MCF 10A (cell line): ENCODE results near the gene TICAM1. TPM values are rescaled to one million over a fixed set of nuclear protein-coding genes. Genes with fewer than 3 reads are reported as not detected.

Source experiments
- BruUV-seq: library from RNA; stranded (reverse); fragments of 400-500 nt; replicated peaks from 2 replicates; lab custom pipeline; 2021; lab: Mats Ljungman, UMichigan
- CTCF ChIA-PET: fragments of 300-600 bp; sonication (Branson Sonifier 250); formaldehyde crosslinking; extraction: SDS; loops from one replicate; lab custom pipeline; 2021; ENCODE audit warnings: antibody characterized with exemption, inconsistent platforms; lab: Yijun Ruan, JAX
- POLR2A ChIA-PET: fragments of 300-600, 350-650 bp; sonication (Branson Sonifier 250); formaldehyde crosslinking; extraction: SDS; loops from one replicate; lab custom pipeline; 2020; ENCODE audit warnings: antibody characterized with exemption, inconsistent platforms; lab: Yijun Ruan, JAX
- DNase-seq: peaks from one replicate; pipeline ENCODE4 v3.0.0-alpha.2; 2018; ENCODE audit not compliant: unreplicated experiment
- H3K27ac Mint-ChIP-seq: one replicate; pipeline ENCODE4 v1.8.0; 2022; ENCODE audit warnings: mild to moderate bottlenecking, low read depth, mixed read lengths; ENCODE audit not compliant: unreplicated experiment
- H3K27me3 Mint-ChIP-seq: one replicate; pipeline ENCODE4 v1.8.0; 2022; ENCODE audit warnings: mixed read lengths; ENCODE audit not compliant: insufficient read depth, unreplicated experiment
- H3K36me3 Mint-ChIP-seq: one replicate; pipeline ENCODE4 v1.8.0; 2022; ENCODE audit warnings: mild to moderate bottlenecking, moderate library complexity, mixed read lengths; ENCODE audit not compliant: insufficient read depth, unreplicated experiment
- H3K4me1 Mint-ChIP-seq: one replicate; pipeline ENCODE4 v1.8.0; 2022; ENCODE audit warnings: mixed read lengths; ENCODE audit not compliant: insufficient read depth, unreplicated experiment
- H3K4me3 Mint-ChIP-seq: one replicate; pipeline ENCODE4 v1.8.0; 2022; ENCODE audit warnings: mild to moderate bottlenecking, moderate library complexity, mixed read lengths; ENCODE audit not compliant: unreplicated experiment
- H3K9me3 Mint-ChIP-seq: one replicate; pipeline ENCODE4 v1.8.0; 2022; ENCODE audit warnings: mixed read lengths; ENCODE audit not compliant: unreplicated experiment
- CTCF ChIP-seq: fragments of 200-600 bp; IDR thresholded peaks from one replicate; pipeline ENCODE4 v1.8.0; 2022; ENCODE audit warnings: antibody characterized with exemption, mild to moderate bottlenecking; ENCODE audit not compliant: unreplicated experiment
- intact Hi-C: fragments of 100-400 bp; cut with micrococcal nuclease; formaldehyde crosslinking; loops from 2 replicates; pipeline ENCODE4 v1.14.1; 2022
- total RNA-seq: library from RNA; stranded (reverse); gene quantifications from 2 replicates; pipeline ENCODE4 v1.2.3, GENCODE V29; 2022

Gene TICAM1
- total RNA-seq, 1 experiment from 2014 or later: 25.6 TPM

- Mint-ChIP-seq H3K27ac (no peak overlapping the region), H3K36me3 (peaks cover 71% of the 10 kb centered on the region), H3K27me3 (no peaks in the 10 kb centered on the region), H3K4me3 (no peak overlapping the region), H3K4me1 (no peaks in the 10 kb centered on the region), H3K9me3 (no peaks in the 10 kb centered on the region)
- no peak for TF ChIP-seq CTCF
- DNase-seq: no peak
- BruUV-seq: no TSS peak
- ChIA-PET POLR2A (interaction anchor here (0.6 to 1.1 kb wide), 4 partner anchors 9 to 1321 kb away, joined by 3 read pairs; partner anchors contain the start of gene DOHH), CTCF (no interaction called here)
- intact Hi-C loops: no loop called here
Measured at GRCh38 chr19:4821265-4821664, 10.2 kb downstream of the TICAM1 start.

GRCh38 chr19:4817467-4818277 lies 13.8 kb downstream of the TICAM1 start:
- Mint-ChIP-seq H3K27me3 (no peaks in the 10 kb centered on the region), H3K9me3 (no peaks in the 10 kb centered on the region), H3K4me3 (no peak overlapping the region), H3K4me1 (peaks cover 16% of the 10 kb centered on the region), H3K27ac (no peak overlapping the region), H3K36me3 (peaks cover 64% of the 10 kb centered on the region)
- ChIA-PET POLR2A (interaction anchor here (1.1 to 1.5 kb wide), 3 partner anchors 8 to 93 kb away, joined by 3 to 6 read pairs (median 5); no protein-coding TSS in a partner anchor), CTCF (interaction anchor here (0.5 to 1.4 kb wide), 4 partner anchors 8 to 218 kb away, joined by 3 to 4 read pairs (median 4); no protein-coding TSS in a partner anchor)
- no TSS peak for BruUV-seq
- DNase-seq: no peak
- no peak for TF ChIP-seq CTCF
- intact Hi-C loops: no loop called here

- TF ChIP-seq CTCF: no peak
- CTCF ChIA-PET: interaction anchor here (0.5 to 1.4 kb wide), 2 partner anchors 8 to 34 kb away, joined by 4 read pairs; no protein-coding TSS in a partner anchor
- Mint-ChIP-seq H3K4me1 (peaks cover 22% of the 10 kb centered on the region), H3K9me3 (no peaks in the 10 kb centered on the region), H3K36me3 (peaks cover 60% of the 10 kb centered on the region), H3K27me3 (no peaks in the 10 kb centered on the region), H3K27ac (no peak overlapping the region), H3K4me3 (no peak overlapping the region)
- POLR2A ChIA-PET: interaction anchor here (1.1 to 1.5 kb wide), 3 partner anchors 9 to 94 kb away, joined by 3 to 6 read pairs (median 5); no protein-coding TSS in a partner anchor
- intact Hi-C loops: no loop called here
- no peak for DNase-seq
- BruUV-seq: no TSS peak
Measured at GRCh38 chr19:4816950-4817278, 14.6 kb downstream of the TICAM1 start.

- Mint-ChIP-seq H3K36me3 (peaks cover 55% of the 10 kb centered on the region), H3K27me3 (no peaks in the 10 kb centered on the region)
- CTCF ChIA-PET: interaction anchor here (0.5 kb wide), 1 partner anchor 34 kb away, joined by 4 read pairs; no protein-coding TSS in a partner anchor
Measured at GRCh38 chr19:4816202-4816949, 15.1 kb downstream of the TICAM1 start.

More at GRCh38 chr19:4816202-4816949, 15.1 kb downstream of the TICAM1 start:
- DNase-seq: no peak
- Mint-ChIP-seq H3K4me3 (no peak overlapping the region), H3K4me1 (peaks cover 27% of the 10 kb centered on the region), H3K9me3 (no peaks in the 10 kb centered on the region), H3K27ac (no peak overlapping the region)
- POLR2A ChIA-PET: interaction anchor here (1.1 to 1.5 kb wide), 3 partner anchors 9 to 95 kb away, joined by 3 to 6 read pairs (median 5); no protein-coding TSS in a partner anchor
- BruUV-seq: TSS peak; percentile 39
- intact Hi-C loops: no loop called here
- TF ChIP-seq CTCF: no peak
